Effector CD4-positive, alpha-beta T cell (primary cell): ENCODE data around the gene STK11.

Experiments
- DNase-seq: peaks from one replicate; pipeline ENCODE4 v3.0.0-alpha.2; 2020

STK11 gene

DNA sequence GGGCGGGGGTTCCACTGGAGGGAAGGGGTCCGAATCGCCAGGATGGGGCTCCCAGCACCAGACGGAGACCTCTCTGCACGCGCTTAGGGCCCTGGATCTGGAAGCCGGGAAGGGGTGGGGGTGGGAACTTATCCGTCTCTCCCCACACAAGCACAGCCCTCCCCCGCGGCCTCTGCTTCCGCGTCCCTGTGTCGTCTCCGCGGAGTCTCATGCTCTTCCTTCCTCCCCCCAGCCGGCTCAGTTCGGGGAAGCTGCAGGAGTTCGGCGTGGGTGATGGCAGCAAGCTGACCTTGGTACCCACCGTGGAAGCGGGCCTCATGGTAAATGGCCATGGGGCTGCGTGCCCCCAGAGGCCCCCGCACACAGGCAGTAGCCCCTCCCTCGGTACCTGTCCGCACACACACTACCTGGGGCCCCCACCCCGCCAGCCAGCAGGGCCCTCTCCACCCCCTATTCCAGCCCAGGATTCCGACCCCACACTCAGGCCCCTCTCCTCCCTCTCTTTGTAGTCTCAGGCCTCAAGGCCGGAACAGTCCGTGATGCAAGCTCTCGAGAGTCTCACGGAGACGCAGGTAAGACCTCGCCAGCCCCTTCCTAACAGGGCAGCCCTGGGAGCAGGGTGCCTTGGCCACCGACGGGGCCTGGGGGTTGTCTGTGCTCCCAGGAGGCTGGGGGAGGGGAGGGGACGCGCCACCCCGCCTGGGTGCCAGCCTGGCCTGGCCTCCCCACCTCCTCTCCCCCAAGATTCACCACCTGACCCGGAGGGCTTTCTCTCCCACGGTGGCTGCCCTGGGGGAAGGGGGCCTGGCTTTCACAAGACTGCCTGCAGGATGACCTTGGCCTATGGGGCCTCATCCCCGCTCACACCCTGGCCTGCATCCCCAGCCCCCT is 46.0 kb downstream of the STK11 start:
- DNase-seq = peak; percentile 59

DNA sequence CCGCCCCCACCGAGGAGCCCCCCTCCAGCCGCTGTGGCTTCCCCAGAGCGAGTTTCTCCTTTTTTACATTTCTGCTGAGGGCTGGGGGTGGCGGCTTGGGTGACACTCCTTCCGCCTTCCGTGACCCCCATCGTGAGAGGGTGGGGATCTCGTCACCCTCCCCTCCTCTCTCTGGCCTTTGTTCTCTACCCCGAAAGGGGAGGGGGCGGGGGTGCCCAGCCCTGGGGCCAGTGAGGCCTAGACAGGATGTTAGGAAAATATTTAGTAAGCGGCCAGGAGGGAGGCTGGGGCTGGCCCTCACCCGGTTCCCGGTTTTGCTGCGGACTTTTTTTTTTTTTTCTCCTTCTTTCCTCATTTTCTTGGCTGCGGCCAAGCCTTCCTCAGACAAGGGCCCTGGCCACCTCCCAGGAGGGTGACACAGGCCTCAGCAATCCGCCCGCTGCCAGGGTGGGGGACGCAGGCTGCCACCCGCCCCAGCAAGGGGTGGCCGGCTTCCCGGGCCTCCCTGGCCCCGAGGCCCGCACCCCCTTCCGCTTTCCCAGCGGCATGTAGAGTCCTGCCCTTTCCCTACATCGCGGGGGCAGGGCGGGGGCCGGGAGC is 46.7 kb downstream of the STK11 start:
- DNase-seq = peak; percentile 52

DNA sequence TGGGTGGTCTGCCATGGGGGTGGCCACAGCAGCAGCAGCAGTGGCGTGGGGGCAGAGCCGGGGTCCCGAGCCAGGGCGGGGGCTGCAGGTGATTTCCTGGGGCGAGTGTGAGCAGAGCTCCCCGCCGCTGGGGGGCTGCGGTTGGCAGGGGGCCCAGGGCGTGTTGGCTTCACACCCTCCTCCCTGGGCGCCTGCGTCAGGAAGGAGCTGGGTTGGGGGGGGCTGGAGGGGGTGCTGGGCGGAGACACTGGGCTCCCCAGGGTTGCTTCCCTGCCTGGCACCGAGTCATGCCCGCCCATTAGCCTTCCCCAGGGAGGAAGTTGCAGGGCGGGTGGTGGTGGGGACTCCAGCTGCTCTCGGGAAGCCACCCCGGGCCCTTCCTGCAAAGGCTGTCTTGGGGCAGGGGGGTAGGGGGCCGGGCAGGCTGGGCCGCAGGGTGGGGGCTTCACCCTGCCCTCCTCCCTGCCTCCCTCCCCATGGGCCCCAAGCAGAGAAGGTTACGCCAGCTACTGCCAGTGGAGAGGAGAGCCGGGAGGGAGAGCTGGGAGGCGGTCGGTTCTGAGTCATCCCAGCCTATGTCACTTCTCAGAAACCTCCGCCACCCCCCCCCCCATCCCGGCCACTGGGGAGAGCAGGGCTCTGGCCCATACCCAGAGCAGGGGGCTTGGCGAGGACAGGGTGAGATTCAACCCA is 47.4 kb downstream of the STK11 start:
- peak; percentile 67 for DNase-seq

DNA sequence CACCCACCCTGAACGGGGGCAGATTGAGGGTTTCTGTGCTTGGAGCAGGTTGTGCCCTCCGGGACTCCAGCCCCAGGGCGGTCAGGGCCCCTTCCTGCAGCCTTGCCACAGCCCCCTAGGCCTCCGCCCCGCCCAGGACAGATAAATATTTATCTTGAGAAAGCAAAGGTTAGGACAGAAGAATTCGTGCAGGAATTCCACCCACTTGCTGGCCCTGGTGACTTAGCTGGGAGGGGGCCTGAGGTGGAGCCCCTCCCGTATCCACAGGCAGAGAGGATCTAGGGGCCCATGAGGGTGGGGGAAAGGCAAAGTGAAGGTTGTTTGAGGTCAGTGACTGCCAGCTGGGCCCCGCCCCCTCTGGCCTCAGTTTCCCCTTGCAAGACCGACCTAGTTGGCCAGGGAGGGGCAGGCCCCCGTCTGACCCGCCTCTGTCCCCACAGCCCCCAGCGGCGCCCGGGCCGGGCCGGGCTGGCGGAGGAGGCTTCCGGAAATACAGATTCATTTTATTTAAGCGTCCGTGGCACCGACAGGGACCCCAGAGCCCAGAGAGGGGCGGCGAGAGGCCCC is 48.0 kb downstream of the STK11 start:
- DNase-seq = no peak

DNA sequence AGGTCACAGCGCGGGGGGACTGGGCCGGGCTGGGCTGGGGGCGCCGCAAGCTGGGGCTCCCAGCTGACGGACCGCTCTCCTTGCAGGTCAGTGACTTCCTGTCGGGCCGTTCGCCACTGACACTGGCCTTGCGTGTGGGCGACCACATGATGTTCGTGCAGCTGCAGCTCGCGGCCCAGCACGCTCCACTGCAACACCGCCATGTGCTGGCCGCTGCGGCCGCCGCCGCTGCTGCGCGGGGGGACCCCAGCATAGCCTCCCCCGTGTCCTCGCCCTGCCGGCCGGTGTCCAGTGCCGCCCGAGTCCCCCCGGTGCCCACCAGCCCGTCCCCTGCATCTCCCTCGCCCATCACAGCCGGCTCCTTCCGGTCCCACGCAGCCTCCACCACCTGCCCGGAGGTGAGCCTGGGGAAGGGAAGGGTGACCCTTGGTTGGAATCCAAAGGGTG is 48.5 kb downstream of the STK11 start:
- DNase-seq = no peak

GRCh38 chr19:1254530-1255185 is 49.1 kb downstream of the STK11 start:
- DNase-seq = no peak

DNA sequence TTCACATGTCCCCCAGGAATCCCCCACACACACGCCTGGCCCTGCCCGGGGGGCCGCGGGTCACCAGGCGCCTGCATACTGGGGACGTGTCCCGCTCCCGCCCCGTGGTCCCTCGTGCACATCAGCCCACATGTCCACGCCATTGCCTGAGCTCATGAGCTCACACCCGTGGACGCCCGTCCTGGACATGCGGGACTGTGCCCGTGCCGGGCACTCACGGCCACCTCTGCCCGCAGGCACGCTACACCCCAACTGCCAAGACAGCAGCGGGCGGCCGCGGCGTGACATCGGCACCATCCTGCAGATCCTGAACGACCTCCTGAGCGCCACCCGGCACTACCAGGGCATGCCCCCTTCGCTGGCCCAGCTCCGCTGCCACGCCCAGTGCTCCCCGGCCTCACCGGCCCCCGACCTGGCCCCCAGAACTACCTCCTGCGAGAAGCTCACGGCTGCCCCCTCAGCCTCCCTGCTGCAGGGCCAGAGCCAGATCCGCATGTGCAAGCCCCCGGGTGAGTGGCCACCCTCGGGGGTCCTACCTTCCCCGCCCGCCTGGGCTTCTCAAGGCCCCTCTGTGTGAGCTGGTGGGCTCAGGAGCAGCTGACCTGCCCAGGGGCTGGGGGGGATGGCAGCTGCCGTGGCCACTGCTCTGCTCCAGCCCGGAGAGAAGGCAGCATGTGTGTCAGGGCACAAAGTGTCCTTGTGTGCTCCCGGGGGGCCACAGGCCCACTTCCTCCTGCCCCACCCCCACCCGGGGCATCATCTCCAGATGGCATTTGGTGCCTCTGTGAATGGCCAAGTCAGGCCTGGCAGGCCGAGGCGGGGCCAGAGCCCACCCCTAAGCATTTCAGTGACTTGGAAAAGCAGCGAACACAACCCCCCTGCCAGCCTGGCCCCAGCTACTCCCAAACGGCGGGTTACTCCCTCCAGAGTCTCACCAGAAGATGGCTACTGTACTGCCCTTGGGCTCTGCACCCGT is 49.9 kb downstream of the STK11 start:
- no peak for DNase-seq

DNA sequence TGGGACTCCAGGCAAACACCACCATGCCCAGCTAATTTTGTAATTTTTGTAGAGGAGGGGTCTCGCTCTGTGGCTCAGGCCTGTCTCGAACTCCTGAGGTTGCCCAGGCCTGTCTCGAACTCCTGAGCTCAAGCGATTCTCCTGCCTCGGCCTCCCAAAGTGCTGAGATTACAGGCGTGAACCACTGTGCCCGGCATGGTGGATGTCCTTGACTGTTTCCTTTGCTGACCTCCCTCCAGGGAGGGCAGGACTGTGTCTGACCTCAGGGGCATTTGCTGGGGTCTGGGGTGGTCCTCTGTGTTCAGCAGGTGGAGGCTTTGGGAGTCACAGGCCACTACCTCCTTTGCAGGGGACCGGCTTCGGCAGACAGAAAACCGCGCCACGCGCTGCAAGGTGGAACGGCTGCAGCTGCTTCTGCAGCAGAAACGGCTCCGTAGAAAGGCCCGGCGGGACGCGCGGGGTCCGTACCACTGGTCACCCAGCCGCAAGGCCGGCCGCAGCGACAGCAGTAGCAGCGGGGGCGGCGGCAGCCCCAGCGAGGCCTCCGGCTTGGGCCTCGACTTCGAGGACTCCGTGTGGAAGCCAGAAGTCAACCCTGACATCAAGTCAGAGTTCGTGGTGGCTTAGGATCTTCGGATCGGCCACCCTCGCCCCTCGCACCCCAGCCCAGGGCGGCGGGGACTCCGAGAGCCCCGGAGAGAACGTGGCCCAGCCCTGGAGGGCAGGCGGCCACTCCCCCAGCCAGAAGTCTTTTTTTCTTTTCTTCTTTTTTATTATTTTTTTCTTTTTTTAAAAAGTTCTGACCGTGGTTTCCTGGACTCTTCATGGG is 51.3 kb downstream of the STK11 start:
- DNase-seq = no peak

GRCh38 chr19:1257475-1258162 is 52.0 kb downstream of the STK11 start:
- DNase-seq = no peak

DNA sequence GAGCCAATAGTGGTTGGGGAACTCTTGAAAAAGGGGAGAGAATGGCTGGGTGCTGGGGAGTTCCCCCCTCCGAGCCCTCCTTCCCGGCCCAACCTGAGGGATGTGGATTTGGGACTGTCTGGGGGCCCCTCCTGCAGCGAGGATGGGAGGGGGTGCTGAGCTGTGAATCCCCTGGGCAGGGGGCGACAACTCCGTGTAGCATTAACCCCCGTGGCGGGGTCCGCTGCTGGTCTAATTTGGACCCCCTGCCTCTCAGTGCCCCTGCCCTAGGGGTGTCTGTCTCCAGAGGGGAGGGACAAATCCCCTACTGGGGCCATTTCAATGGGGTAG is 52.5 kb downstream of the STK11 start:
- no peak for DNase-seq

GRCh38 chr19:1258707-1259205 is 53.2 kb downstream of the STK11 start:
- no peak for DNase-seq

GRCh38 chr19:1259206-1259875 is 53.8 kb downstream of the STK11 start:
- peak; percentile 50 for DNase-seq

GRCh38 chr19:1259876-1260748 is 54.5 kb downstream of the STK11 start:
- DNase-seq = peak; percentile 49

DNA sequence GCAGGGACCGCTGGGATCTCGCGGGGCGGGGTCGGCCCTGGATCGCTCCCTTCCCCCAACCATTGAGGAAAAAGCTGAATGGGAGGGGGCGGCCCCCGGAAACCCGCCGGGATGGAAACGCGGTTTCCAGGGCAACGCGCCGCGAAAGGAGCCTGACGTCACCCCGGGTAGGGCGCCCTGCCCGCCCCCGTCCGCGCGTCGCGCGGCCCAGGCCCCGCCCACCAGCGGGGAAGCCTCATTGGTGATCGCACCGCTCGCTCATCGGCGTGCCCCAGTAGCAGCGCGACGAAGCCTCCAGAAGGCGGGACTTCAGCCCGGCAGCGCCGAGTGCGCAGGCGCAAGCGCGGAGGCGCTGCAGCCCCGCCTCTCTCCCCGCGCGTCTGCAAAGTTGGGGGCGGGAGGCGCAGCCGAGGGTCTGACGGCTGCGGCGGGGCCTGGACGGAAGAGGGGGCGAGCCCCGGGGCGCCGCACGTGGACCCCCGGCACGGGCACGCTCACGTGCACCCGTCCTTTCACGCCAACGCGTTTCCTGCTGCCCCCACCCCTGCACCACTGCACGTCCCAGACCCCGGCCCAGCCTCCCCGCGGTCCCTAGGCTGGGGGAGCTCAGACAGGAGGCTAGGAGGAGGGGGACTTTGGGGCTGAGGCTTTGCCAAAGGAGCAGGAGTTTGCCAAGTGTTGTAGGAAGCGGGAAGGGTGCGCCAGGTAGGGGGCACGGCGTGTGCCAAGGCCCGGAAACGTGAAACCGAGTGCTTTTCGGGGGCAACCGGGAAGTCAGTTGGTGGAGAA is 55.4 kb downstream of the STK11 start:
- peak; percentile 96 for DNase-seq

DNA sequence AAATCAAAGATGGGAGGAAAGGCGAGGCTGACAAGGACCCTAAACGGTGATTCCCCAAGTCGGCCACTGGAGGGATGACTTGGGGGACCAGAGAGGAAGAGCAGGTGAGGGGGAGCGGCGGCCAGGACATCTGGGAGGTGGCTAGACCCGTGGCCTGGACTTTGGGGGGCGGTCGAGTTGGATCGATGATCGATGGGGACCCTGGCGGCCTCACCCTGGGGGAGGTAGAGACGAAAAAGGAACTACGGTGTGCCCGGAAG is 55.9 kb downstream of the STK11 start:
- DNase-seq = no peak

GRCh38 chr19:1261798-1262622 is 56.4 kb downstream of the STK11 start:
- peak; percentile 47 for DNase-seq

DNA sequence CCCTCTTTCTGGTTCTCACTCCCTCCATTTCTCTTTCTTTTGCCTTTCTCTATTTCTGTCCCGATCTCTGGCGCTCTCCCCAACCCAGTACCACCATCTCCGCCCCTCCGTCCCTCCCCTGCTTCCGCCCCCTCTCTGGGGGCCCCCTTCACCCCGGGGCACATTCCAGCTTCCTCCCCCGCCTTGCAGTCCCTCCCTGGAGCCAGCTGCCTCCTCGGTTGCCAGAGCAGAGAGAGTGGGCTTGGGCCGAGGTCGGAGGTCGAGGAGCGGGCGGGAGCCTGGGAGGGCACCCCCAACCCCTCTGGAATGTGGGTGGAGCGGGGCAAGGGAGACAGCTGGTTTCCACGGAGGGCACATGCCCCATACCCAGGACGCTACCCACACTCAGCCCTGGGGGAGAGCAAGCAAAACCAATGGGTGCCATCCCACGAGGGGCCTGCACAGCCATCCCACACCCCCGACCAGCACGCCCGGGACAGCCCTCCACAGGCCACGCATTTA is 57.1 kb downstream of the STK11 start:
- no peak for DNase-seq
